ENCODE data around the gene AMY1B. TPM values are rescaled to one million over a fixed set of nuclear protein-coding genes. Genes with fewer than 3 reads are reported as not detected.
"Not testable (repeated sequence)": the region's sequence is repeated elsewhere in the genome, so short reads cannot be mapped to it uniquely, and the experiment has no call there.

The AMY1B gene
- total RNA-seq, 6 experiments from 2014 or later, result not detected

DNA sequence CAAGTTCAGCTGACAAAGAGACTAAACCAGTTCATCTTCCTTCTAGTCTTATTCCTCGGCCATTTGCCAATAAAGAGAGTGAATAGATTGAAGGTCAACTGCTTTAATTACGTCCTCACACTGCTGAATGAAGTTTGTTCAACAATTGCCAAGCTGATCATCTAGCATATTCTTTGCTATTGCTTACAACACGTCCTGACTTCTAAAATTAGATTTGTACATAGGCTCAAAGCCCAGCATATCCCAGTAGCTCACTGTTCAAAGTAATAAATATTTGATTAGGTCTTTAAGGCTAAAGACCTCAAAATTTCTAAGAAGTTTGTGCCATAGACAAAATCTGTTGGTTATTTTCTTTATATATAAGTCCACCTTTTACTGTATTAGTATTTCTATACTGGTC, 19.7 kb downstream of the AMY1B start:
- H3K4me3 ChIP-seq; DNase-seq; H3K36me3 ChIP-seq; H3K27me3 ChIP-seq; H3K9me3 ChIP-seq; H3K4me1 ChIP-seq; intact Hi-C loops (cut with DNase I); H3K27ac ChIP-seq; ATAC-seq: not testable (repeated sequence)
- WGBS (ENCODE audit: insufficient coverage, low coverage, low lambda C conversion rate, missing lambda C conversion rate), result no CpG with 5 or more reads among the region's 3 CpGs

DNA sequence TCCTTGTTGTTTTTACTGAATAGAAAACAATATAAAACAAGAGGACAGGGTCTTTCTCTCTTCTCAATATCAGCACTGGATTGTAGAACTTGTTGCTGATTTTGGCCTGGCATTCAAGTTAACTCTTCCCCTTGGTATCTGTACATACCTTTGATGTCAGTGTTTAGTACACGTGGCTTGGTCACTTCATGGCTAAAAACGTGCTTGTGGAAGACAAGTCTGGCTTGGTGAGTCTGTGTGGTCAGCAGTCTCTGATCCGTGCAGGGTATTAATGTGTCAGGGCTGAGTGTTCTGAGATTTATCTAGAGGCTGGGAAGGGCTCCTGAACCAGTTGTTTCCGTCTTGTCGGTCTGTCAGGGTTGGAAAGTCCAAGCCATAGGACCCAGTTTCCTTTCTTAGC, 40.5 kb downstream of the AMY1B start, which contains the start of gene AMY1A:
AMY1A (plus strand) TSS at position 301 of the 400 bp plus-strand sequence. CDS start 571 bp downstream, outside the sequence.
- intact Hi-C loops (cut with DNase I); H3K27ac ChIP-seq; H3K36me3 ChIP-seq; H3K27me3 ChIP-seq; H3K4me1 ChIP-seq; H3K9me3 ChIP-seq; DNase-seq; H3K4me3 ChIP-seq; ATAC-seq: not testable (repeated sequence)
- no CpG with 5 or more reads among the region's 5 CpGs for WGBS (ENCODE audit: insufficient coverage, low coverage, low lambda C conversion rate, missing lambda C conversion rate)

DNA sequence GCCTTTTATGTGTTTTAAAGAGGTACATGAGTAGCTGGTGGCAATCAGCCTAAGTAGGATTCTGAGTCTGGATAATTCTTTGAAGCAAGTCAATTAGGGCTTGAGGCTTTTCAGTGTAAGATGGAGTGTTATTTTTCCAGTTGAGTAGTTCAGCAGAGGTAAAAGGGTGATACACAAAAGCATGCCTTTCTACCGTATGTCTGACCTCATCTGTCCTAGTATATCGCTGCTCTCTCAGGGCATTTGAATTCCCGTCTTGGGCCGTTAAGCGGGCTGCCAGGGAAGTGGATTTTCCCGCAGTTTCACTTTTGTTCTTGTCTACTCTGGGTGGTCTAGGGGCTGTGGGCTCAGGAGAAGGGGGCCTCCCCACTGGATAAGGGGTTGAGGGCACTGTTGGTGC, 41.9 kb downstream of the AMY1B start:
- intact Hi-C loops (cut with DNase I), result not testable (repeated sequence)
- no CpG with 5 or more reads among the region's 6 CpGs for WGBS (ENCODE audit: insufficient coverage, low coverage, low lambda C conversion rate, missing lambda C conversion rate)

DNA sequence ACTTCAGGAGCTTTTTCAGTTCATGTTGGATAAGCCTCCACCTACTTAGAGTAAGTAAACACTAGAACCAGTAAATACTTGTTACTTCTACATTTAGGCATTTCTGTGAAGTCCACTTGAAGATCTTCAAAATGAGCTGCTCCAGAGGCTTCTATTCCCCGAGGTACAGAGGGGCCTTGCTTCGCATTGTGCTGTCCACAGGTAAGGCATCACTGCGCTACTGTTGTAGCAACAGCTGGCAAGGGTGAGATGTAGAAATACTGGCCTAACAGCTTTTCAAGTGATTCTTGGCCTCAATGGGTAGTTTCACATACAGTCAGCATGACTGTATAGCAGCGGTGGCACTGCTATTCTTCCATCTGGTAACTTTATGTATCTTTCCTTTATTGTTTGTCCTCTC, 45.1 kb downstream of the AMY1B start:
- DNase-seq; H3K36me3 ChIP-seq; H3K9me3 ChIP-seq; H3K4me1 ChIP-seq; H3K27ac ChIP-seq; H3K27me3 ChIP-seq; ATAC-seq; intact Hi-C loops (cut with DNase I); H3K4me3 ChIP-seq: not testable (repeated sequence)
- WGBS (ENCODE audit: insufficient coverage, low coverage, low lambda C conversion rate, missing lambda C conversion rate), result no CpG with 5 or more reads among the region's 4 CpGs

More for the DNA sequence above, 41.9 kb downstream of the AMY1B start:
- not testable (repeated sequence) for H3K36me3 ChIP-seq, H3K4me3 ChIP-seq, H3K27ac ChIP-seq, ATAC-seq, DNase-seq, H3K27me3 ChIP-seq, H3K4me1 ChIP-seq, H3K9me3 ChIP-seq

DNA sequence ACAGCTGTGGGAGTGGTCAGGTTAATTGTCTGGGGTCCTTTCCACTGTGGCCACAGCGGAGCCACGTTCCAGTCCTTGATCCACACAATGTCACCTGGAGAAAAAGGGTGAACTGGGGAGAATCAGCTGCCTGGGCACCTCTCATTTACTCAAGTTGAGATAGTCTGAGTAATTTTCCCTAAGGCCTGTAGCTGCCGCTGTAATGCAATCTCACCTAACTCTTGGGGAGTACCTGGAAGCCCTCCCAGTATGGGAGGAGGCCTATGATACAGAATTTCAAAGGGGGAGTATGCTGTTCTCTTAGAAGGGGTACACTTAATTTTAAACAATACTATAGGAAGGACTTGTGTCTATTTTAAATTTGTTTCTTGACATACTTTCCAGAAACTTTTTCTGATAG, 45.7 kb downstream of the AMY1B start:
- H3K4me1 ChIP-seq; intact Hi-C loops (cut with DNase I); H3K27ac ChIP-seq; DNase-seq; H3K36me3 ChIP-seq; H3K9me3 ChIP-seq; ATAC-seq; H3K27me3 ChIP-seq; H3K4me3 ChIP-seq: not testable (repeated sequence)
- WGBS (ENCODE audit: insufficient coverage, low coverage, low lambda C conversion rate, missing lambda C conversion rate), result no CpG with 5 or more reads among the region's 3 CpGs

DNA sequence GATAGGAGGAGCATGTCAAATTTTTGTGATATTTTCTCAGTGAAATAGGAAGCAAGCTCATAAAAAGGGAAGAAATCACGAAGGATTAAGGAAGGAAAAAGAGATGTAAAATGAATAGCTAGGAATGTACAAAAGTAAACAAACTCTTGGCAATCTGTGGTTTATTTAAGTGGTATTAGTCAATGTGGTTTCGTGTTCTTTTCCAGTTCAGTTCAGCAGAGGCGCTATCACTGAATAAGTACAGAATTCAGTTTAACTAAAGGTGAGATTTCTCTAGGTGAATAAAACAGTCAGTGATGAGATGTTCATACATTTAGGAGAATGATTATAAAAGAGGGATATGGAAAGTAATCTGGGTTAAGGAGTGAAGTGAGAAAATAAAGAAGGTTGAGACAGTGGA, 52.1 kb downstream of the AMY1B start:
- H3K36me3 ChIP-seq; H3K4me3 ChIP-seq; H3K27ac ChIP-seq; ATAC-seq; H3K9me3 ChIP-seq; H3K27me3 ChIP-seq; intact Hi-C loops (cut with DNase I); H3K4me1 ChIP-seq; DNase-seq: not testable (repeated sequence)
- WGBS (ENCODE audit: insufficient coverage, low coverage, low lambda C conversion rate, missing lambda C conversion rate), result no CpG with 5 or more reads among the region's 3 CpGs

DNA sequence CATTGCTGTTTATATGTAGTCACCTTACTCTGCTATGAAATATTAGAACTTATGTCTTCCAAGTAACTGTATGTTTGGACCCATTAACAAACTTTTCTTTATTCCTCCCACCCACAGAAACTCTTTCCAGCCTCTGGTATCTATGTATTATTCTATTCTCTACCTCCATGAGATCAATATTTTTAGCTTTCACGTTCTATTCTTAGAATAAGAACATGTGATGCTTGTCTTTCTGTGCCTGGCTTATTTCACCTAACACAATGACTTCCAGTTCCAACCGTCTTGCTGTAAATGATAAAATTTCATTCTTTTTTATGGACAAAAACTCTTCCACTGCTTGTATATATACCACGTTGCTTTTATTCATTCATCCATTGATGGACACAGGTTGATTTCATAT, 54.8 kb downstream of the AMY1B start:
- H3K36me3 ChIP-seq; intact Hi-C loops (cut with DNase I); ATAC-seq; H3K9me3 ChIP-seq; H3K27ac ChIP-seq; H3K4me3 ChIP-seq; H3K4me1 ChIP-seq; H3K27me3 ChIP-seq; DNase-seq: not testable (repeated sequence)
- WGBS (ENCODE audit: insufficient coverage, low coverage, low lambda C conversion rate, missing lambda C conversion rate), result no CpG with 5 or more reads among the region's 3 CpGs

Small RNA genes within 50 kb of the gene (small RNA-seq; reads per million reads assigned to genes)
- gene AC105272.1, result 0 reads per million in 2 experiments

Other genes starting within 250 kb of the AMY1B start
- 10 to 100 TPM in 4 of 6 experiments, 1 to 10 TPM in 2; 9.1 to 19.3 (median 12.2) TPM for gene RNPC3, start 170.5 kb downstream of the AMY1B start, total RNA-seq
- gene AMY2B, start 124.6 kb downstream of the AMY1B start, total RNA-seq, result 10 to 100 TPM in 3 of 6 experiments, 1 to 10 TPM in 3; 4.3 to 21.2 (median 9.2) TPM
- not detected for gene AMY2A, start 78.8 kb downstream of the AMY1B start, total RNA-seq
- not detected for gene AMY1A, start 40.5 kb downstream of the AMY1B start, total RNA-seq
- gene AMY1C, start 53.7 kb upstream of the AMY1B start, total RNA-seq, result not detected